Measurements from ENCODE around the gene TANGO2. TPM values are rescaled to one million over a fixed set of nuclear protein-coding genes. Genes with fewer than 3 reads are reported as not detected.

TANGO2 gene
- total and polyA plus RNA-seq, 4 donors, result 20.7 to 48.8 (median 34.1) TPM

GRCh38 chr22:20056696-20057386, 35.9 kb downstream of the TANGO2 start:
- ATAC-seq (ENCODE audit: insufficient read depth, low FRiP score) (no peak), DNase-seq (no peak)
- TF ChIP-seq, protein P1, sequence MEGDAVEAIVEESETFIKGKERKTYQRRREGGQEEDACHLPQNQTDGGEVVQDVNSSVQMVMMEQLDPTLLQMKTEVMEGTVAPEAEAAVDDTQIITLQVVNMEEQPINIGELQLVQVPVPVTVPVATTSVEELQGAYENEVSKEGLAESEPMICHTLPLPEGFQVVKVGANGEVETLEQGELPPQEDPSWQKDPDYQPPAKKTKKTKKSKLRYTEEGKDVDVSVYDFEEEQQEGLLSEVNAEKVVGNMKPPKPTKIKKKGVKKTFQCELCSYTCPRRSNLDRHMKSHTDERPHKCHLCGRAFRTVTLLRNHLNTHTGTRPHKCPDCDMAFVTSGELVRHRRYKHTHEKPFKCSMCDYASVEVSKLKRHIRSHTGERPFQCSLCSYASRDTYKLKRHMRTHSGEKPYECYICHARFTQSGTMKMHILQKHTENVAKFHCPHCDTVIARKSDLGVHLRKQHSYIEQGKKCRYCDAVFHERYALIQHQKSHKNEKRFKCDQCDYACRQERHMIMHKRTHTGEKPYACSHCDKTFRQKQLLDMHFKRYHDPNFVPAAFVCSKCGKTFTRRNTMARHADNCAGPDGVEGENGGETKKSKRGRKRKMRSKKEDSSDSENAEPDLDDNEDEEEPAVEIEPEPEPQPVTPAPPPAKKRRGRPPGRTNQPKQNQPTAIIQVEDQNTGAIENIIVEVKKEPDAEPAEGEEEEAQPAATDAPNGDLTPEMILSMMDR (IDR thresholded peaks at IDR 0.05; ENCODE audit: control extremely low read depth, extremely low read depth), result no peak
- WGBS, 2 donors, result 94 to 96% methylated on average over 16 of the region's 16 CpGs
- peaks cover 0 to 9% (median 3%) of the 10 kb centered on the region in 5 donors for H3K4me1 ChIP-seq (ENCODE audit: control insufficient read depth in 5 of 5, insufficient read depth in 5 of 5, low read length in 5 of 5)
- no peak overlapping the region for H3K4me3 ChIP-seq
- no peak overlapping the region for H3K27ac ChIP-seq (ENCODE audit: low read depth in 1 of 2, low read length in 1 of 2)
- no peaks in the 10 kb centered on the region for H3K27me3 ChIP-seq (ENCODE audit: control insufficient read depth in 3 of 3, insufficient read depth in 3 of 3, low read length in 2 of 3)
- H3K36me3 ChIP-seq (ENCODE audit: control insufficient read depth in 4 of 4, insufficient read depth in 4 of 4, low read length in 4 of 4), result peaks cover 0 to 60% (median 3%) of the 10 kb centered on the region in 4 donors
- no peak overlapping the region for H3K9ac ChIP-seq (ENCODE audit: insufficient read depth in 1 of 2, low read length in 2 of 2)
- H3K9me3 ChIP-seq (ENCODE audit: control insufficient read depth in 4 of 4, insufficient read depth in 3 of 4, low read length in 3 of 4), result no peaks in the 10 kb centered on the region

- ATAC-seq (ENCODE audit: insufficient read depth, low FRiP score) (no peak), DNase-seq (no peak)
- Histone ChIP-seq H3K4me3 (no peak overlapping the region), H3K9me3 (ENCODE audit: control insufficient read depth in 4 of 4, insufficient read depth in 3 of 4, low read length in 3 of 4) (no peaks in the 10 kb centered on the region), H3K36me3 (ENCODE audit: control insufficient read depth in 4 of 4, insufficient read depth in 4 of 4, low read length in 4 of 4) (peaks cover 0 to 58% (median 3%) of the 10 kb centered on the region in 4 donors), H3K27me3 (ENCODE audit: control insufficient read depth in 3 of 3, insufficient read depth in 3 of 3, low read length in 2 of 3) (no peaks in the 10 kb centered on the region), H3K9ac (ENCODE audit: insufficient read depth in 1 of 2, low read length in 2 of 2) (no peak overlapping the region), H3K27ac (ENCODE audit: low read depth in 1 of 2, low read length in 1 of 2) (no peak overlapping the region), H3K4me1 (ENCODE audit: control insufficient read depth in 5 of 5, insufficient read depth in 5 of 5, low read length in 5 of 5) (peaks cover 0 to 9% (median 3%) of the 10 kb centered on the region in 5 donors)
- TF ChIP-seq, protein P1 (IDR thresholded peaks at IDR 0.05; ENCODE audit: control extremely low read depth, extremely low read depth), result no peak
- 97% methylated on average over 13 of the region's 13 CpGs for WGBS, 2 donors
Measured at GRCh38 chr22:20057596-20058268, 36.8 kb downstream of the TANGO2 start.

GRCh38 chr22:20058989-20059770, 38.3 kb downstream of the TANGO2 start:
- WGBS, 2 donors, result 89 to 90% methylated on average over 10 of the region's 10 CpGs
- Histone ChIP-seq H3K27ac (ENCODE audit: low read depth in 1 of 2, low read length in 1 of 2) (no peak overlapping the region), H3K9me3 (ENCODE audit: control insufficient read depth in 4 of 4, insufficient read depth in 3 of 4, low read length in 3 of 4) (no peaks in the 10 kb centered on the region), H3K4me3 (no peak overlapping the region), H3K36me3 (ENCODE audit: control insufficient read depth in 4 of 4, insufficient read depth in 4 of 4, low read length in 4 of 4) (peaks cover 0 to 56% (median 0%) of the 10 kb centered on the region in 4 donors), H3K9ac (ENCODE audit: insufficient read depth in 1 of 2, low read length in 2 of 2) (no peak overlapping the region), H3K4me1 (ENCODE audit: control insufficient read depth in 5 of 5, insufficient read depth in 5 of 5, low read length in 5 of 5) (peaks cover 0 to 3% (median 0%) of the 10 kb centered on the region in 5 donors), H3K27me3 (ENCODE audit: control insufficient read depth in 3 of 3, insufficient read depth in 3 of 3, low read length in 2 of 3) (no peaks in the 10 kb centered on the region)
- TF ChIP-seq, protein P1 (IDR thresholded peaks at IDR 0.05; ENCODE audit: control extremely low read depth, extremely low read depth), result no peak
- ATAC-seq (ENCODE audit: insufficient read depth, low FRiP score) (no peak), DNase-seq (no peak)
